ENCODE measurements around the gene ARHGEF17.

Gene ARHGEF17

GRCh38 chr11:73281201-73281741 is 26.8 kb upstream of the ARHGEF17 start:
- POLR2A ChIA-PET: no interaction called here
- TF ChIP-seq HDGF (IDR thresholded peaks at IDR 0.05; ENCODE audit: borderline replicate concordance) (no peak), FOXA1 (IDR thresholded peaks at IDR 0.05) (no peak), ARNT (IDR thresholded peaks at IDR 0.05) (no peak), TARDBP (IDR thresholded peaks at IDR 0.05) (no peak), L3MBTL2 (conservative IDR thresholded peaks at IDR 0.05) (no peak), ZNF384 (IDR thresholded peaks at IDR 0.05) (no peak), SUZ12 (IDR thresholded peaks at IDR 0.05) (no peak), NFRKB (IDR thresholded peaks at IDR 0.05) (no peak), CTBP1 (IDR thresholded peaks at IDR 0.05; ENCODE audit: borderline replicate concordance) (no peak), FOXK2 (IDR thresholded peaks at IDR 0.05) (no peak), SP1 (IDR thresholded peaks at IDR 0.05) (no peak), BHLHE40 (IDR thresholded peaks at IDR 0.05; ENCODE audit: borderline replicate concordance) (no peak), FOXM1 (IDR thresholded peaks at IDR 0.05; ENCODE audit: borderline replicate concordance) (no peak), ELF4 (IDR thresholded peaks at IDR 0.05) (no peak), LEF1 (IDR thresholded peaks at IDR 0.05; ENCODE audit: borderline replicate concordance) (no peak)
- TF ChIP-seq, protein P1, sequence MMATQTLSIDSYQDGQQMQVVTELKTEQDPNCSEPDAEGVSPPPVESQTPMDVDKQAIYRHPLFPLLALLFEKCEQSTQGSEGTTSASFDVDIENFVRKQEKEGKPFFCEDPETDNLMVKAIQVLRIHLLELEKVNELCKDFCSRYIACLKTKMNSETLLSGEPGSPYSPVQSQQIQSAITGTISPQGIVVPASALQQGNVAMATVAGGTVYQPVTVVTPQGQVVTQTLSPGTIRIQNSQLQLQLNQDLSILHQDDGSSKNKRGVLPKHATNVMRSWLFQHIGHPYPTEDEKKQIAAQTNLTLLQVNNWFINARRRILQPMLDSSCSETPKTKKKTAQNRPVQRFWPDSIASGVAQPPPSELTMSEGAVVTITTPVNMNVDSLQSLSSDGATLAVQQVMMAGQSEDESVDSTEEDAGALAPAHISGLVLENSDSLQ (IDR thresholded peaks at IDR 0.05): no peak

GRCh38 chr11:73281796-73282660 is 26.0 kb upstream of the ARHGEF17 start:
- no peak for TF ChIP-seq SUZ12 (IDR thresholded peaks at IDR 0.05)
- no peak for TF ChIP-seq BHLHE40 (IDR thresholded peaks at IDR 0.05; ENCODE audit: borderline replicate concordance)
- no peak for TF ChIP-seq ELF4 (IDR thresholded peaks at IDR 0.05)
- TF ChIP-seq FOXK2 (IDR thresholded peaks at IDR 0.05): no peak
- no peak for TF ChIP-seq FOXM1 (IDR thresholded peaks at IDR 0.05; ENCODE audit: borderline replicate concordance)
- no peak for TF ChIP-seq NFRKB (IDR thresholded peaks at IDR 0.05)
- no peak for TF ChIP-seq HDGF (IDR thresholded peaks at IDR 0.05; ENCODE audit: borderline replicate concordance)
- no peak for TF ChIP-seq CTBP1 (IDR thresholded peaks at IDR 0.05; ENCODE audit: borderline replicate concordance)
- TF ChIP-seq LEF1 (IDR thresholded peaks at IDR 0.05; ENCODE audit: borderline replicate concordance): no peak
- TF ChIP-seq FOXA1 (IDR thresholded peaks at IDR 0.05): no peak
- DNase-seq (ENCODE audit: extremely low spot score): no peak
- POLR2A ChIA-PET: no interaction called here
- CTCF ChIA-PET: interaction anchor here (0.8 to 1.5 kb wide), 2 partner anchors 10 to 39 kb away, joined by 4 to 5 read pairs; no protein-coding TSS in a partner anchor

More at GRCh38 chr11:73281201-73281741, 26.8 kb upstream of the ARHGEF17 start:
- CTCF ChIA-PET: interaction anchor here (3.8 kb wide), 1 partner anchor 8 kb away, joined by 14 read pairs; no protein-coding TSS in a partner anchor
- DNase-seq (ENCODE audit: extremely low spot score): no peak

GRCh38 chr11:73283276-73284000 is 24.6 kb upstream of the ARHGEF17 start:
- no peak for TF ChIP-seq FOXA1 (IDR thresholded peaks at IDR 0.05)
- DNase-seq (ENCODE audit: extremely low spot score): no peak
- ChIA-PET POLR2A (no interaction called here), CTCF (interaction anchor here (1.5 kb wide), 2 partner anchors 41 to 52 kb away, joined by 4 to 5 read pairs; no protein-coding TSS in a partner anchor)

- no peak for DNase-seq (ENCODE audit: extremely low spot score)
- TF ChIP-seq BHLHE40 (IDR thresholded peaks at IDR 0.05; ENCODE audit: borderline replicate concordance): no peak
- TF ChIP-seq LEF1 (IDR thresholded peaks at IDR 0.05; ENCODE audit: borderline replicate concordance): no peak
- no peak for TF ChIP-seq FOXM1 (IDR thresholded peaks at IDR 0.05; ENCODE audit: borderline replicate concordance)
- no peak for TF ChIP-seq ZNF384 (IDR thresholded peaks at IDR 0.05)
- TF ChIP-seq, protein P1 (IDR thresholded peaks at IDR 0.05): no peak
- TF ChIP-seq L3MBTL2 (conservative IDR thresholded peaks at IDR 0.05): no peak
- TF ChIP-seq CTBP1 (IDR thresholded peaks at IDR 0.05; ENCODE audit: borderline replicate concordance): no peak
- TF ChIP-seq SUZ12 (IDR thresholded peaks at IDR 0.05): no peak
- TF ChIP-seq FOXA1 (IDR thresholded peaks at IDR 0.05): no peak
- POLR2A ChIA-PET: no interaction called here
- CTCF ChIA-PET: interaction anchor here (1.5 kb wide), 1 partner anchor 51 kb away, joined by 5 read pairs; no protein-coding TSS in a partner anchor
Measured at GRCh38 chr11:73284106-73284505, 24.0 kb upstream of the ARHGEF17 start.

GRCh38 chr11:73285721-73286120 is 22.4 kb upstream of the ARHGEF17 start:
- ChIA-PET POLR2A (no interaction called here), CTCF (interaction anchor here (0.6 to 0.7 kb wide), 3 partner anchors 74 to 683 kb away, joined by 3 to 13 read pairs (median 4); no protein-coding TSS in a partner anchor)
- TF ChIP-seq ARNT (IDR thresholded peaks at IDR 0.05): no peak
- TF ChIP-seq SUZ12 (IDR thresholded peaks at IDR 0.05): no peak
- TF ChIP-seq ELF4 (IDR thresholded peaks at IDR 0.05): no peak
- no peak for TF ChIP-seq BHLHE40 (IDR thresholded peaks at IDR 0.05; ENCODE audit: borderline replicate concordance)
- TF ChIP-seq, protein P1 (IDR thresholded peaks at IDR 0.05): no peak
- TF ChIP-seq ZNF384 (IDR thresholded peaks at IDR 0.05): no peak
- no peak for TF ChIP-seq FOXK2 (IDR thresholded peaks at IDR 0.05)
- no peak for TF ChIP-seq FOXA1 (IDR thresholded peaks at IDR 0.05)
- TF ChIP-seq TARDBP (IDR thresholded peaks at IDR 0.05): no peak
- TF ChIP-seq CTBP1 (IDR thresholded peaks at IDR 0.05; ENCODE audit: borderline replicate concordance): no peak
- no peak for DNase-seq (ENCODE audit: extremely low spot score)
